Measurements from ENCODE around the gene CERS4.

Gene CERS4

DNA sequence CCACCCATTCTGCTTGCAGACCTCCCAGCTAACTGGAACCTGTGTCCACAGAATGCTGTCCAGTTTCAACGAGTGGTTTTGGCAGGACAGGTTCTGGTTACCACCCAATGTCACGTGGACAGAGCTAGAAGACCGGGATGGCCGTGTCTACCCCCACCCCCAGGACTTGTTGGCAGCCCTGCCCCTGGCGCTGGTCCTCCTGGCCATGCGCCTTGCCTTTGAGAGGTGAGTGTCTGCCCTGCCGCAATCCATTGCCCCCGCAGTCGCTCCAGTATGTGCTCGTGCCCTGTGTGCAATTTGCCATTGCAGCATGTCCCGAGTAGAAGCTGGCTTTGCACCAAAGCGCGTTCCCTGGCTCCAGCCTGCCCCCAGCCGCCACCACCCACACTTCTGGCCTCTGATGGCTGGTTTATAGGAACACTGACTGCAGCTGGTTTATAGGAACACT, 41.9 kb downstream of the CERS4 start:
- DNase-seq, result no peak
- no peak overlapping the region for H3K23ac ChIP-seq (ENCODE audit: low read length)
- H3K18ac ChIP-seq (ENCODE audit: low read length), result no peak overlapping the region
- H3K36me3 ChIP-seq (ENCODE audit: control insufficient read depth in 1 of 2, insufficient read depth in 2 of 2, low read length in 2 of 2), result peaks cover 0 to 2% of the 10 kb centered on the region in 2 experiments
- H3K27me3 ChIP-seq (ENCODE audit: insufficient read depth, low read length), result no peaks in the 10 kb centered on the region
- H3K79me2 ChIP-seq (ENCODE audit: control insufficient read depth, insufficient read depth, low read length, poor library complexity), result no peaks in the 10 kb centered on the region
- H2BK12ac ChIP-seq (ENCODE audit: low read length), result no peak overlapping the region
- H2BK120ac ChIP-seq (ENCODE audit: insufficient read depth, low read length, poor library complexity), result no peak overlapping the region
- no peak overlapping the region for H2BK5ac ChIP-seq (ENCODE audit: low read depth, low read length, poor library complexity)
- H3K9me3 ChIP-seq (ENCODE audit: insufficient read depth, low read depth, low read length), result no peaks in the 10 kb centered on the region
- H4K91ac ChIP-seq (ENCODE audit: low read depth, low read length), result no peak overlapping the region
- H3K4me3 ChIP-seq (ENCODE audit: low read depth, low read length), result no peak overlapping the region
- no peak overlapping the region for H3K4me2 ChIP-seq (ENCODE audit: low read length)
- H2AK5ac ChIP-seq (ENCODE audit: low read length), result no peak overlapping the region
- H3K4ac ChIP-seq (ENCODE audit: low read depth, low read length), result no peak overlapping the region
- WGBS (ENCODE audit: extremely low coverage, insufficient coverage, insufficient read length), result no CpG with 5 or more reads among the region's 14 CpGs
- no peak overlapping the region for H4K8ac ChIP-seq (ENCODE audit: low read depth, low read length)
- H3K4me1 ChIP-seq (ENCODE audit: control insufficient read depth in 1 of 2, insufficient read depth in 2 of 2, low read length in 2 of 2), result no peaks in the 10 kb centered on the region
- H3K79me1 ChIP-seq (ENCODE audit: low read length), result no peaks in the 10 kb centered on the region
- H3K14ac ChIP-seq (ENCODE audit: low read length), result no peak overlapping the region
- no peak overlapping the region for H2AFZ ChIP-seq (ENCODE audit: insufficient read depth, low read length, poor library complexity)
- no peak overlapping the region for H3K27ac ChIP-seq (ENCODE audit: low read depth, low read length)
- H4K12ac ChIP-seq (ENCODE audit: low read depth, low read length), result no peak overlapping the region
- no peak overlapping the region for H3K9ac ChIP-seq (ENCODE audit: low read length)

GRCh38 chr19:8252922-8253589, 43.9 kb downstream of the CERS4 start:
- no peak overlapping the region for H3K23ac ChIP-seq (ENCODE audit: low read length)
- H2BK12ac ChIP-seq (ENCODE audit: low read length), result no peak overlapping the region
- no peak overlapping the region for H3K18ac ChIP-seq (ENCODE audit: low read length)
- no peak overlapping the region for H3K4ac ChIP-seq (ENCODE audit: low read depth, low read length)
- no peaks in the 10 kb centered on the region for H3K79me1 ChIP-seq (ENCODE audit: low read length)
- WGBS (ENCODE audit: extremely low coverage, insufficient coverage, insufficient read length), result no CpG with 5 or more reads among the region's 13 CpGs
- H3K27ac ChIP-seq (ENCODE audit: low read depth, low read length), result no peak overlapping the region
- no peak overlapping the region for H2AK5ac ChIP-seq (ENCODE audit: low read length)
- no peak overlapping the region for H2BK5ac ChIP-seq (ENCODE audit: low read depth, low read length, poor library complexity)
- peaks cover 3 to 7% of the 10 kb centered on the region in 2 experiments for H3K36me3 ChIP-seq (ENCODE audit: control insufficient read depth in 1 of 2, insufficient read depth in 2 of 2, low read length in 2 of 2)
- peak; percentile 67 to 87 for DNase-seq
- H3K79me2 ChIP-seq (ENCODE audit: control insufficient read depth, insufficient read depth, low read length, poor library complexity), result no peaks in the 10 kb centered on the region
- H3K4me1 ChIP-seq (ENCODE audit: control insufficient read depth in 1 of 2, insufficient read depth in 2 of 2, low read length in 2 of 2), result no peaks in the 10 kb centered on the region
- no peak overlapping the region for H4K8ac ChIP-seq (ENCODE audit: low read depth, low read length)
- no peak overlapping the region for H2BK120ac ChIP-seq (ENCODE audit: insufficient read depth, low read length, poor library complexity)
- no peak overlapping the region for H3K14ac ChIP-seq (ENCODE audit: low read length)
- H3K27me3 ChIP-seq (ENCODE audit: insufficient read depth, low read length), result no peaks in the 10 kb centered on the region
- H3K4me2 ChIP-seq (ENCODE audit: low read length), result no peak overlapping the region
- H3K4me3 ChIP-seq (ENCODE audit: low read depth, low read length), result no peak overlapping the region
- H3K9ac ChIP-seq (ENCODE audit: low read length), result no peak overlapping the region
- H3K9me3 ChIP-seq (ENCODE audit: insufficient read depth, low read depth, low read length), result no peaks in the 10 kb centered on the region
- H2AFZ ChIP-seq (ENCODE audit: insufficient read depth, low read length, poor library complexity), result no peak overlapping the region
- no peak overlapping the region for H4K91ac ChIP-seq (ENCODE audit: low read depth, low read length)
- H4K12ac ChIP-seq (ENCODE audit: low read depth, low read length), result no peak overlapping the region

DNA sequence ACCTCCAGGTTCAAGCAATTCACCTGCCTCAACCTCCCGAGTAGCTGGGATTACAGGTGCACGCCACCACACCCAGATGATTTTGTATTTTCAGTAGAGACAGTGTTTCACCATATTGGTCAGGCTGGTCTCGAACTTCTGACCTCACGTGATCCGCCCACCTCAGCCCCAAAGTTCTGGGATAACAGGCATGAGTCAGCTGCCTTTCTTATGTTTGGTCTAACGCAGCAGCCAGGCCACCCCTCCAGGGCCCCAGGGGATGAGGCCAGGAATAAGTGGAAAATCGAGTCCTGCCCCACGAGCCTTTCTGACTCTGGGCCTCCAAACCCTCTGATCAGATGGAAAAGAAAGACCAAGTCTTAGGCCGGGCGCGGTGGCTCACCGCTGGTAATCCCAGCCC, 44.5 kb downstream of the CERS4 start:
- Histone ChIP-seq H2BK5ac (ENCODE audit: low read depth, low read length, poor library complexity) (no peak overlapping the region), H2AK5ac (ENCODE audit: low read length) (no peak overlapping the region), H3K4me1 (ENCODE audit: control insufficient read depth in 1 of 2, insufficient read depth in 2 of 2, low read length in 2 of 2) (no peaks in the 10 kb centered on the region), H3K18ac (ENCODE audit: low read length) (no peak overlapping the region), H3K4ac (ENCODE audit: low read depth, low read length) (no peak overlapping the region), H3K27me3 (ENCODE audit: insufficient read depth, low read length) (no peaks in the 10 kb centered on the region), H3K4me3 (ENCODE audit: low read depth, low read length) (no peak overlapping the region), H4K12ac (ENCODE audit: low read depth, low read length) (no peak overlapping the region), H3K9me3 (ENCODE audit: insufficient read depth, low read depth, low read length) (no peaks in the 10 kb centered on the region), H3K27ac (ENCODE audit: low read depth, low read length) (no peak overlapping the region), H2AFZ (ENCODE audit: insufficient read depth, low read length, poor library complexity) (no peak overlapping the region), H3K4me2 (ENCODE audit: low read length) (no peak overlapping the region), H3K9ac (ENCODE audit: low read length) (no peak overlapping the region), H3K14ac (ENCODE audit: low read length) (no peak overlapping the region), H4K8ac (ENCODE audit: low read depth, low read length) (no peak overlapping the region), H3K36me3 (ENCODE audit: control insufficient read depth in 1 of 2, insufficient read depth in 2 of 2, low read length in 2 of 2) (peaks cover 3 to 7% of the 10 kb centered on the region in 2 experiments), H4K91ac (ENCODE audit: low read depth, low read length) (no peak overlapping the region), H2BK120ac (ENCODE audit: insufficient read depth, low read length, poor library complexity) (no peak overlapping the region), H3K79me2 (ENCODE audit: control insufficient read depth, insufficient read depth, low read length, poor library complexity) (no peaks in the 10 kb centered on the region), H3K23ac (ENCODE audit: low read length) (no peak overlapping the region), H2BK12ac (ENCODE audit: low read length) (no peak overlapping the region), H3K79me1 (ENCODE audit: low read length) (no peaks in the 10 kb centered on the region)
- DNase-seq, result no peak
- no CpG with 5 or more reads among the region's 12 CpGs for WGBS (ENCODE audit: extremely low coverage, insufficient coverage, insufficient read length)

DNA sequence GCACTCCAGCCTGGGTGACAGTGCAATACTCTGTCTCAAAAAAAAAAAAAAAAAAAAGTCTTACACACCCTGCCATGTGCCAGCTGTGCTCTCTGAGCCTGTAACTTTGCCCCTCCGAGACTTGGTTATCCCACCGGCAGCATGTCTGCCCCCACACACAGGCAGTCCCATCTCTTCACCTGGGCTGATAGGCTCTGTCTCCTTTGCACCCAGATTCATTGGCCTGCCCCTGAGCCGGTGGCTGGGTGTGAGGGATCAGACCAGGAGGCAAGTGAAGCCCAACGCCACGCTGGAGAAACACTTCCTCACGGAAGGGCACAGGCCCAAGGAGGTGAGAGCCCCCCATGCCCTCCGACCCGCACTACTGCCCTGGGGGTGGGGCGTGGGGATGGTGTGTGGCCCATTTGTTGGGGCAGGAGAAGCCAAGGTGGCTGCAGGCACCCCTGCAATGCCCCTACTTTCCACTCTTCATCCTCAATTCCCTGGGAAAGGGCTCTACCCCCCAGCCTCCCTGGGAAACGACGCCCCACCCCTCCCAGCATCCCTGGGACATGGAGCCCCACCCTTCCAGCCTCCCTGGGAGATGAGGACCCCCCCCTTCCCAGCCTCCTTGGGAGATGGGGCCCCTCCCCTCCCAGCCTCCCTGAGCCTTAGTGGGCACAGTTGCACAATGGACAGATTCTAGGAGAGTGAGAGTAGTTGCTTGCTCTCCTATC, 45.3 kb downstream of the CERS4 start:
- no CpG with 5 or more reads among the region's 11 CpGs for WGBS (ENCODE audit: extremely low coverage, insufficient coverage, insufficient read length)
- H3K27ac ChIP-seq (ENCODE audit: low read depth, low read length), result no peak overlapping the region
- no peak overlapping the region for H3K14ac ChIP-seq (ENCODE audit: low read length)

More for the DNA sequence above, 45.3 kb downstream of the CERS4 start:
- Histone ChIP-seq H2BK12ac (ENCODE audit: low read length) (no peak overlapping the region), H3K4me2 (ENCODE audit: low read length) (no peak overlapping the region), H3K79me1 (ENCODE audit: low read length) (no peaks in the 10 kb centered on the region), H2AK5ac (ENCODE audit: low read length) (no peak overlapping the region), H4K8ac (ENCODE audit: low read depth, low read length) (no peak overlapping the region), H4K91ac (ENCODE audit: low read depth, low read length) (no peak overlapping the region), H2AFZ (ENCODE audit: insufficient read depth, low read length, poor library complexity) (no peak overlapping the region), H3K27me3 (ENCODE audit: insufficient read depth, low read length) (no peaks in the 10 kb centered on the region), H3K4ac (ENCODE audit: low read depth, low read length) (no peak overlapping the region), H3K9ac (ENCODE audit: low read length) (no peak overlapping the region), H3K18ac (ENCODE audit: low read length) (no peak overlapping the region), H4K12ac (ENCODE audit: low read depth, low read length) (no peak overlapping the region), H3K9me3 (ENCODE audit: insufficient read depth, low read depth, low read length) (no peaks in the 10 kb centered on the region), H2BK5ac (ENCODE audit: low read depth, low read length, poor library complexity) (no peak overlapping the region), H3K4me1 (ENCODE audit: control insufficient read depth in 1 of 2, insufficient read depth in 2 of 2, low read length in 2 of 2) (no peaks in the 10 kb centered on the region), H3K79me2 (ENCODE audit: control insufficient read depth, insufficient read depth, low read length, poor library complexity) (no peaks in the 10 kb centered on the region), H3K36me3 (ENCODE audit: control insufficient read depth in 1 of 2, insufficient read depth in 2 of 2, low read length in 2 of 2) (peaks cover 3 to 7% of the 10 kb centered on the region in 2 experiments), H3K4me3 (ENCODE audit: low read depth, low read length) (no peak overlapping the region), H2BK120ac (ENCODE audit: insufficient read depth, low read length, poor library complexity) (no peak overlapping the region), H3K23ac (ENCODE audit: low read length) (no peak overlapping the region)
- DNase-seq, result no peak

Data from trophoblast cell (in vitro differentiated cells and primary cell).